Neuron (in vitro differentiated cells): ENCODE results near the gene AFAP1.

ENCODE experiments used
- H2AFZ ChIP-seq: one replicate; pipeline ENCODE4 v1.6.1; 2013; ENCODE audit warnings: low read depth, mild to moderate bottlenecking, inconsistent platforms, low read length, moderate library complexity
- H3K27me3 ChIP-seq: one replicate; pipeline ENCODE4 v1.6.1; 2013; ENCODE audit warnings: low read length; ENCODE audit not compliant: insufficient read depth
- H3K36me3 ChIP-seq: one replicate; pipeline ENCODE4 v1.6.1; 2013; ENCODE audit warnings: low read length; ENCODE audit not compliant: insufficient read depth
- H3K4me1 ChIP-seq: one replicate; pipeline ENCODE4 v1.6.1; 2013; ENCODE audit warnings: low read length; ENCODE audit not compliant: insufficient read depth
- H3K4me3 ChIP-seq: 2 replicates; pipeline ENCODE4 v1.5.1; 2013; ENCODE audit warnings: mild to moderate bottlenecking, low read length, moderate library complexity
- H3K9me3 ChIP-seq: one replicate; pipeline ENCODE4 v1.6.1; 2013; ENCODE audit warnings: low read length

AFAP1 gene

GRCh38 chr4:7770224-7771050, 169.2 kb downstream of the AFAP1 start:
- no peak overlapping the region for H3K4me3 ChIP-seq
- H2AFZ ChIP-seq: no peak overlapping the region
- no peaks in the 10 kb centered on the region for H3K27me3 ChIP-seq
- H3K4me1 ChIP-seq: peaks cover 19% of the 10 kb centered on the region
- H3K9me3 ChIP-seq: no peaks in the 10 kb centered on the region
- peaks cover 20% of the 10 kb centered on the region for H3K36me3 ChIP-seq

GRCh38 chr4:7769396-7770223, 170.1 kb downstream of the AFAP1 start:
- Histone ChIP-seq H3K9me3 (no peaks in the 10 kb centered on the region), H3K4me1 (peaks cover 19% of the 10 kb centered on the region), H3K36me3 (peaks cover 20% of the 10 kb centered on the region), H3K4me3 (no peak overlapping the region), H2AFZ (no peak overlapping the region), H3K27me3 (no peaks in the 10 kb centered on the region)

- peaks cover 19% of the 10 kb centered on the region for H3K4me1 ChIP-seq
- peaks cover 16% of the 10 kb centered on the region for H3K36me3 ChIP-seq
- no peak overlapping the region for H2AFZ ChIP-seq
- no peak overlapping the region for H3K4me3 ChIP-seq
- H3K27me3 ChIP-seq: no peaks in the 10 kb centered on the region
- H3K9me3 ChIP-seq: no peaks in the 10 kb centered on the region
Observed at GRCh38 chr4:7768736-7769135, 170.9 kb downstream of the AFAP1 start.

- H3K36me3 ChIP-seq: peaks cover 18% of the 10 kb centered on the region
- no peaks in the 10 kb centered on the region for H3K9me3 ChIP-seq
- no peak overlapping the region for H3K4me3 ChIP-seq
- no peak overlapping the region for H2AFZ ChIP-seq
- peaks cover 19% of the 10 kb centered on the region for H3K4me1 ChIP-seq
- no peaks in the 10 kb centered on the region for H3K27me3 ChIP-seq
Observed at GRCh38 chr4:7767966-7768365, 171.7 kb downstream of the AFAP1 start.

GRCh38 chr4:7767526-7767925, 172.1 kb downstream of the AFAP1 start:
- H2AFZ ChIP-seq: no peak overlapping the region
- H3K4me1 ChIP-seq: peaks cover 19% of the 10 kb centered on the region
- peaks cover 13% of the 10 kb centered on the region for H3K36me3 ChIP-seq
- no peak overlapping the region for H3K4me3 ChIP-seq
- no peaks in the 10 kb centered on the region for H3K27me3 ChIP-seq
- H3K9me3 ChIP-seq: no peaks in the 10 kb centered on the region

- Histone ChIP-seq H3K27me3 (no peaks in the 10 kb centered on the region), H3K4me3 (no peak overlapping the region), H3K4me1 (peaks cover 19% of the 10 kb centered on the region), H3K9me3 (no peaks in the 10 kb centered on the region), H3K36me3 (peaks cover 13% of the 10 kb centered on the region), H2AFZ (no peak overlapping the region)
Observed at GRCh38 chr4:7766661-7767345, 172.9 kb downstream of the AFAP1 start.

GRCh38 chr4:7766086-7766485, 173.6 kb downstream of the AFAP1 start:
- Histone ChIP-seq H3K9me3 (no peaks in the 10 kb centered on the region), H3K4me1 (peaks cover 19% of the 10 kb centered on the region), H2AFZ (no peak overlapping the region), H3K27me3 (no peaks in the 10 kb centered on the region), H3K4me3 (no peak overlapping the region), H3K36me3 (peaks cover 13% of the 10 kb centered on the region)

GRCh38 chr4:7765666-7766065, 174.0 kb downstream of the AFAP1 start:
- Histone ChIP-seq H3K36me3 (peaks cover 13% of the 10 kb centered on the region), H3K27me3 (no peaks in the 10 kb centered on the region), H3K9me3 (no peaks in the 10 kb centered on the region), H3K4me3 (no peak overlapping the region), H2AFZ (no peak overlapping the region), H3K4me1 (peaks cover 17% of the 10 kb centered on the region)

- no peaks in the 10 kb centered on the region for H3K27me3 ChIP-seq
- H3K4me1 ChIP-seq: peaks cover 5% of the 10 kb centered on the region
- H2AFZ ChIP-seq: no peak overlapping the region
- no peaks in the 10 kb centered on the region for H3K9me3 ChIP-seq
- no peak overlapping the region for H3K4me3 ChIP-seq
- peaks cover 13% of the 10 kb centered on the region for H3K36me3 ChIP-seq
Observed at GRCh38 chr4:7764466-7764865, 175.2 kb downstream of the AFAP1 start.

GRCh38 chr4:7763788-7764187, 175.9 kb downstream of the AFAP1 start:
- Histone ChIP-seq H3K9me3 (no peaks in the 10 kb centered on the region), H3K27me3 (no peaks in the 10 kb centered on the region), H3K4me3 (no peak overlapping the region), H3K4me1 (no peaks in the 10 kb centered on the region), H2AFZ (no peak overlapping the region), H3K36me3 (peaks cover 13% of the 10 kb centered on the region)

GRCh38 chr4:7763106-7763505, 176.6 kb downstream of the AFAP1 start:
- peaks cover 7% of the 10 kb centered on the region for H3K36me3 ChIP-seq
- H3K27me3 ChIP-seq: no peaks in the 10 kb centered on the region
- H3K9me3 ChIP-seq: peaks cover 4% of the 10 kb centered on the region
- H3K4me1 ChIP-seq: peaks cover 3% of the 10 kb centered on the region
- no peak overlapping the region for H3K4me3 ChIP-seq
- no peak overlapping the region for H2AFZ ChIP-seq

- Histone ChIP-seq H3K4me1 (peaks cover 8% of the 10 kb centered on the region), H3K9me3 (peaks cover 4% of the 10 kb centered on the region), H3K27me3 (no peaks in the 10 kb centered on the region), H3K4me3 (no peak overlapping the region), H2AFZ (no peak overlapping the region), H3K36me3 (peaks cover 6% of the 10 kb centered on the region)
Observed at GRCh38 chr4:7762376-7763030, 177.2 kb downstream of the AFAP1 start.
